ENCODE data around the gene OTULIN. TPM values are rescaled to one million over a fixed set of nuclear protein-coding genes. Genes with fewer than 3 reads are reported as not detected.

OTULIN gene
- total RNA-seq, 4 donors from 2014 or later, result 44.8 to 155 (median 62.5) TPM

DNA sequence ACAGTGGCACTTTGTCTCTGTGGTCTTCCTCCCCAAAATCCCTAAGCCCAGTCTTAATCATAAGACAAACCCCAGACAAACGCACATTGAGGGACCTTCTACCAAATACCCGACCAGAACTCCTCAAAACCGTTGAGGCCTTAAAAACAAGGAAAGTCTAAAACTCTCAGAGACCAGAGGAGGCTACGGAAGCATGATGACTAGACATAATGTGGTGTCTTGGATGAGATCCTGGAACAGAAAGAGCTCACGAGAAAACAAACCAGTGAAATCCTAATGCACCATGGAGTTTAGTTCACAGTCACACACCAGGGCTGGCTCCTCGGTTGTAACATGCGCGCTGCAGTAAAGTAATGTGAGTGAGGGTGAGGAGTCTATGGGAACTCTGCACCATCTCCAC lies 58.4 kb downstream of the OTULIN start:
- peaks cover 1% of the 10 kb centered on the region for H3K36me3 ChIP-seq
- no peak overlapping the region for H3K4me3 ChIP-seq
- H3K27ac ChIP-seq, result no peak overlapping the region
- DNase-seq (ENCODE audit: low spot score in 2 of 2), result no peak
- 95% methylated on average over 8 of the region's 8 CpGs for WGBS
- peaks cover 5% of the 10 kb centered on the region for H3K4me1 ChIP-seq
- no peaks in the 10 kb centered on the region for H3K9me3 ChIP-seq
- no peaks in the 10 kb centered on the region for H3K27me3 ChIP-seq
- TF ChIP-seq EP300 (IDR thresholded peaks at IDR 0.05), result no peak
- TF ChIP-seq, protein P1, sequence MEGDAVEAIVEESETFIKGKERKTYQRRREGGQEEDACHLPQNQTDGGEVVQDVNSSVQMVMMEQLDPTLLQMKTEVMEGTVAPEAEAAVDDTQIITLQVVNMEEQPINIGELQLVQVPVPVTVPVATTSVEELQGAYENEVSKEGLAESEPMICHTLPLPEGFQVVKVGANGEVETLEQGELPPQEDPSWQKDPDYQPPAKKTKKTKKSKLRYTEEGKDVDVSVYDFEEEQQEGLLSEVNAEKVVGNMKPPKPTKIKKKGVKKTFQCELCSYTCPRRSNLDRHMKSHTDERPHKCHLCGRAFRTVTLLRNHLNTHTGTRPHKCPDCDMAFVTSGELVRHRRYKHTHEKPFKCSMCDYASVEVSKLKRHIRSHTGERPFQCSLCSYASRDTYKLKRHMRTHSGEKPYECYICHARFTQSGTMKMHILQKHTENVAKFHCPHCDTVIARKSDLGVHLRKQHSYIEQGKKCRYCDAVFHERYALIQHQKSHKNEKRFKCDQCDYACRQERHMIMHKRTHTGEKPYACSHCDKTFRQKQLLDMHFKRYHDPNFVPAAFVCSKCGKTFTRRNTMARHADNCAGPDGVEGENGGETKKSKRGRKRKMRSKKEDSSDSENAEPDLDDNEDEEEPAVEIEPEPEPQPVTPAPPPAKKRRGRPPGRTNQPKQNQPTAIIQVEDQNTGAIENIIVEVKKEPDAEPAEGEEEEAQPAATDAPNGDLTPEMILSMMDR (IDR thresholded peaks at IDR 0.05), result no peak
- no peak for TF ChIP-seq POLR2A (IDR thresholded peaks at IDR 0.05)
- TF ChIP-seq POLR2AphosphoS5 (IDR thresholded peaks at IDR 0.05), result no peak

DNA sequence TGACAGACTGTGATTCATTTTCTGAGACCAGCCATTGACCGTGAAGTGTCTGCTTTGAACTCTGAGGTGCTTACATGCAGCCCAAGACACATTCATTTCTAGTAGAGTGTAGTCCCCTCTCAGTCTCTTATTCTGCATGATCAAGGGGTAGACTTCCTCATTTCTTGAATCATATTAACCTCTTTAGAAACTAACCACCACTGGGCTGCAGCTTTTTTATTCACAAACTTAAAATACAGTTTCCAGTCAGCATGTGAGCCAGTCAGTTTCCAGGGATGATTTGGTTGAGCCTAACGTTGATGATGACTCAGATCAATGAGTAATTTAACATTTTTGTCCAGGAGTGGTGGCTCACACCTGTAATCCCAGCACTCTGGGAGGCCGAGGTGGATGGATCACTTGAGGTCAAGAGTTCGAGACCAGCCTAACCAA lies 59.2 kb downstream of the OTULIN start:
- DNase-seq (ENCODE audit: low spot score in 2 of 2), result no peak
- H3K27me3 ChIP-seq, result no peaks in the 10 kb centered on the region
- peaks cover 5% of the 10 kb centered on the region for H3K4me1 ChIP-seq
- no peak overlapping the region for H3K4me3 ChIP-seq
- no peaks in the 10 kb centered on the region for H3K36me3 ChIP-seq
- no peak overlapping the region for H3K27ac ChIP-seq
- TF ChIP-seq POLR2AphosphoS5 (IDR thresholded peaks at IDR 0.05) (no peak), EP300 (IDR thresholded peaks at IDR 0.05) (no peak), POLR2A (IDR thresholded peaks at IDR 0.05) (no peak)
- TF ChIP-seq, protein P1 (IDR thresholded peaks at IDR 0.05), result no peak
- WGBS, result 79% methylated on average over 4 of the region's 4 CpGs
- H3K9me3 ChIP-seq, result no peaks in the 10 kb centered on the region

- no peak overlapping the region for H3K27ac ChIP-seq
- no peak overlapping the region for H3K4me3 ChIP-seq
- H3K4me1 ChIP-seq, result peaks cover 5% of the 10 kb centered on the region
- no peak for DNase-seq (ENCODE audit: low spot score in 2 of 2)
- H3K27me3 ChIP-seq, result no peaks in the 10 kb centered on the region
- peaks cover 2% of the 10 kb centered on the region for H3K36me3 ChIP-seq
- TF ChIP-seq POLR2A (IDR thresholded peaks at IDR 0.05), result no peak
- no peak for TF ChIP-seq POLR2AphosphoS5 (IDR thresholded peaks at IDR 0.05)
- TF ChIP-seq EP300 (IDR thresholded peaks at IDR 0.05), result no peak
- TF ChIP-seq, protein P1 (IDR thresholded peaks at IDR 0.05), result no peak
- 89% methylated on average over 10 of the region's 10 CpGs for WGBS
- no peaks in the 10 kb centered on the region for H3K9me3 ChIP-seq
These were observed 60.1 kb downstream of the OTULIN start for GRCh38 chr5:14724633-14725032.

GRCh38 chr5:14726066-14726838 lies 61.7 kb downstream of the OTULIN start:
- no peak for TF ChIP-seq POLR2A (IDR thresholded peaks at IDR 0.05)
- Histone ChIP-seq H3K4me3 (no peak overlapping the region), H3K27me3 (no peaks in the 10 kb centered on the region), H3K9me3 (no peaks in the 10 kb centered on the region), H3K27ac (no peak overlapping the region), H3K36me3 (peaks cover 15% of the 10 kb centered on the region), H3K4me1 (peaks cover 5% of the 10 kb centered on the region)
- no peak for DNase-seq (ENCODE audit: low spot score in 2 of 2)
- WGBS, result 88% methylated on average over 14 of the region's 14 CpGs

- Histone ChIP-seq H3K36me3 (peaks cover 16% of the 10 kb centered on the region), H3K27me3 (no peaks in the 10 kb centered on the region), H3K4me3 (no peak overlapping the region), H3K9me3 (no peaks in the 10 kb centered on the region), H3K27ac (no peak overlapping the region), H3K4me1 (peaks cover 5% of the 10 kb centered on the region)
- no peak for TF ChIP-seq EP300 (IDR thresholded peaks at IDR 0.05)
- TF ChIP-seq POLR2A (IDR thresholded peaks at IDR 0.05), result no peak
- TF ChIP-seq, protein P1 (IDR thresholded peaks at IDR 0.05), result peak; percentile 86
- TF ChIP-seq POLR2AphosphoS5 (IDR thresholded peaks at IDR 0.05), result no peak
- no peak for DNase-seq (ENCODE audit: low spot score in 2 of 2)
- WGBS, result 4% methylated on average over 7 of the region's 7 CpGs
These were observed 62.9 kb downstream of the OTULIN start for GRCh38 chr5:14727428-14727865.
